Mesendoderm (in vitro differentiated cells): Measurements from ENCODE around the gene NDUFC2.

Experiments used
- DNase-seq: peaks from one replicate; pipeline ENCODE4 v3.0.0; 2013
- H2AK5ac ChIP-seq: 2 replicates; pipeline ENCODE4 v1.6.1; 2013; ENCODE audit warnings: low read length, inconsistent platforms
- H2BK120ac ChIP-seq: 2 replicates; pipeline ENCODE4 v1.6.1; 2013; ENCODE audit warnings: low read depth, mild to moderate bottlenecking, low read length, moderate library complexity, mixed read lengths
- H2BK15ac ChIP-seq: replicated peaks from 2 replicates; pipeline ENCODE4 v1.6.1; 2013; ENCODE audit warnings: low read depth, mild to moderate bottlenecking, moderate library complexity
- H2BK5ac ChIP-seq: 2 replicates; pipeline ENCODE4 v1.6.1; 2013; ENCODE audit warnings: low read length, inconsistent platforms
- H3K18ac ChIP-seq: 2 replicates; pipeline ENCODE4 v1.6.1; 2013; ENCODE audit warnings: mild to moderate bottlenecking, low read length, mixed read lengths
- H3K23ac ChIP-seq: one replicate; pipeline ENCODE4 v1.6.1; 2013; ENCODE audit warnings: low read length
- H3K27ac ChIP-seq: 2 replicates; pipeline ENCODE4 v1.5.1; 2013; ENCODE audit warnings: low read depth, mild to moderate bottlenecking, inconsistent platforms, low read length, moderate library complexity
- H3K27me3 ChIP-seq: 2 replicates; pipeline ENCODE4 v1.6.1; 2013; ENCODE audit warnings: low read length, control low read depth, mild to moderate bottlenecking, inconsistent platforms; ENCODE audit not compliant: insufficient read depth, poor library complexity
- H3K36me3 ChIP-seq: 2 replicates; pipeline ENCODE4 v1.6.1; 2013; ENCODE audit warnings: low read length, inconsistent platforms; ENCODE audit not compliant: control insufficient read depth, insufficient read depth
- H3K4ac ChIP-seq: one replicate; pipeline ENCODE4 v1.6.1; 2013; ENCODE audit warnings: low read depth, mild to moderate bottlenecking, low read length, moderate library complexity
- H3K4me1 ChIP-seq: 2 replicates; pipeline ENCODE4 v1.6.1; 2013; ENCODE audit warnings: low read depth, low read length, inconsistent platforms; ENCODE audit not compliant: control insufficient read depth
- H3K4me2 ChIP-seq: 2 replicates; pipeline ENCODE4 v1.6.1; 2013; ENCODE audit warnings: low read length
- H3K4me3 ChIP-seq: 2 replicates; pipeline ENCODE4 v1.5.1; 2013; ENCODE audit warnings: mild to moderate bottlenecking, low read length
- H3K56ac ChIP-seq: one replicate; pipeline ENCODE4 v1.6.1; 2013; ENCODE audit warnings: low read length
- H3K79me1 ChIP-seq: 2 replicates; pipeline ENCODE4 v1.6.1; 2013; ENCODE audit warnings: low read length, inconsistent platforms
- H3K79me2 ChIP-seq: 2 replicates; pipeline ENCODE4 v1.6.1; 2013; ENCODE audit warnings: mild to moderate bottlenecking, low read length; ENCODE audit not compliant: control insufficient read depth, insufficient read depth
- H3K9ac ChIP-seq: 2 replicates; pipeline ENCODE4 v1.6.1; 2013; ENCODE audit warnings: low read length, inconsistent platforms
- H4K5ac ChIP-seq: one replicate; pipeline ENCODE4 v1.6.1; 2013; ENCODE audit warnings: low read length
- H4K8ac ChIP-seq: one replicate; pipeline ENCODE4 v1.6.1; 2013; ENCODE audit warnings: low read depth, mild to moderate bottlenecking, control low read depth, low read length, moderate library complexity
- WGBS: extraction: QIAGEN DNeasy Blood & Tissue Kit; methylation state at CpG from one replicate; pipeline ENCODE4 v1.1.7; 2013; ENCODE audit warnings: low lambda C conversion rate, missing lambda C conversion rate; ENCODE audit not compliant: insufficient coverage; ENCODE audit errors: extremely low coverage; 5-methylcytosine and 5-hydroxymethylcytosine counted together

The NDUFC2 gene

GRCh38 chr11:78039919-78040671, 39.6 kb downstream of the NDUFC2 start:
- Histone ChIP-seq H3K23ac (no peak overlapping the region), H2BK120ac (no peak overlapping the region), H3K36me3 (no peaks in the 10 kb centered on the region), H4K8ac (no peak overlapping the region), H3K4me2 (no peak overlapping the region), H3K27ac (no peak overlapping the region), H3K27me3 (no peaks in the 10 kb centered on the region), H3K4ac (no peak overlapping the region), H3K9ac (no peak overlapping the region), H3K56ac (peak overlapping the region; percentile 39), H3K4me3 (no peak overlapping the region), H4K5ac (no peak overlapping the region), H3K18ac (no peak overlapping the region), H2BK5ac (no peak overlapping the region), H3K79me1 (no peaks in the 10 kb centered on the region), H3K79me2 (no peaks in the 10 kb centered on the region), H2BK15ac (no peak overlapping the region), H3K4me1 (no peaks in the 10 kb centered on the region), H2AK5ac (no peak overlapping the region)
- WGBS, result no CpG with 5 or more reads among the region's 7 CpGs
- no peak for DNase-seq

- Histone ChIP-seq H2AK5ac (no peak overlapping the region), H2BK15ac (no peak overlapping the region), H3K27me3 (no peaks in the 10 kb centered on the region), H4K8ac (no peak overlapping the region), H4K5ac (no peak overlapping the region), H3K79me1 (no peaks in the 10 kb centered on the region), H3K4ac (no peak overlapping the region), H3K36me3 (no peaks in the 10 kb centered on the region), H3K18ac (no peak overlapping the region), H3K23ac (no peak overlapping the region), H3K4me2 (no peak overlapping the region), H3K56ac (no peak overlapping the region), H3K4me3 (no peak overlapping the region), H3K4me1 (no peaks in the 10 kb centered on the region), H3K9ac (no peak overlapping the region), H3K27ac (no peak overlapping the region), H2BK5ac (no peak overlapping the region), H2BK120ac (no peak overlapping the region), H3K79me2 (no peaks in the 10 kb centered on the region)
- WGBS, result no CpG with 5 or more reads among the region's 4 CpGs
- DNase-seq, result no peak
Measured at GRCh38 chr11:78039391-78039918, 40.2 kb downstream of the NDUFC2 start.

DNA sequence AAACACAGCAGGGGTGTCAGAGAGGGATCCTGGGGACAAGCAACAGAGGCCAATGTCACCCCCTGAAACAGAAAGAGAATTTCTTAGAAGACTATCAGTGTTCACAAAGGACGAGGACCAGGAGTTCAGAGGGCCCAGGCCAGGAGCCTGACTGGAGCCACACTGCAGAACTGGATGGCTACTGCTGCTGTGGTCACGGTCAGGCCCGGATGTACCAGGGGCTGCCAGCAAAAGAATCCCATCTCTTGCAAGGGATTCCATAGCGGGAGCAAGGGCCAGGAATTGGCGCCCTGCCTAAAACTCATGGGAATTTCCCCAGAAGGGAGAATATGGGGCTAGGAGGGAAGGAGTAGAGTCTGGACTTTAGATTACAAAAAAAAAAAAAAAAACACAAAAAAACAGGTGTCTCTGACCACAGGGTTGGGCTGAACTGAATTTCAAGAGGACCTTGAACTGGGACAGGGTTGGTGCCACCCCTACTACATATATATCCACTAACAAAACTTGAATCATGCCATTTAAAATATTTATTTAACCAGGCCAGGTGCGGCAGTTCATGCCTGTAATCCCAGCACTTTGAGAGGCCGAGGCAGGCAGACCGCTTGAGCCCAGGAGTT, 40.9 kb downstream of the NDUFC2 start:
- Histone ChIP-seq H4K8ac (no peak overlapping the region), H3K4me2 (no peak overlapping the region), H3K27me3 (no peaks in the 10 kb centered on the region), H3K4me1 (no peaks in the 10 kb centered on the region), H3K4ac (no peak overlapping the region), H3K56ac (no peak overlapping the region), H2BK15ac (no peak overlapping the region), H3K18ac (no peak overlapping the region), H3K79me2 (no peaks in the 10 kb centered on the region), H3K4me3 (no peak overlapping the region), H3K36me3 (no peaks in the 10 kb centered on the region), H4K5ac (no peak overlapping the region), H3K27ac (no peak overlapping the region), H3K9ac (no peak overlapping the region), H3K79me1 (no peaks in the 10 kb centered on the region), H2BK120ac (no peak overlapping the region), H3K23ac (no peak overlapping the region), H2BK5ac (no peak overlapping the region), H2AK5ac (no peak overlapping the region)
- no peak for DNase-seq
- WGBS, result no CpG with 5 or more reads among the region's 8 CpGs

DNA sequence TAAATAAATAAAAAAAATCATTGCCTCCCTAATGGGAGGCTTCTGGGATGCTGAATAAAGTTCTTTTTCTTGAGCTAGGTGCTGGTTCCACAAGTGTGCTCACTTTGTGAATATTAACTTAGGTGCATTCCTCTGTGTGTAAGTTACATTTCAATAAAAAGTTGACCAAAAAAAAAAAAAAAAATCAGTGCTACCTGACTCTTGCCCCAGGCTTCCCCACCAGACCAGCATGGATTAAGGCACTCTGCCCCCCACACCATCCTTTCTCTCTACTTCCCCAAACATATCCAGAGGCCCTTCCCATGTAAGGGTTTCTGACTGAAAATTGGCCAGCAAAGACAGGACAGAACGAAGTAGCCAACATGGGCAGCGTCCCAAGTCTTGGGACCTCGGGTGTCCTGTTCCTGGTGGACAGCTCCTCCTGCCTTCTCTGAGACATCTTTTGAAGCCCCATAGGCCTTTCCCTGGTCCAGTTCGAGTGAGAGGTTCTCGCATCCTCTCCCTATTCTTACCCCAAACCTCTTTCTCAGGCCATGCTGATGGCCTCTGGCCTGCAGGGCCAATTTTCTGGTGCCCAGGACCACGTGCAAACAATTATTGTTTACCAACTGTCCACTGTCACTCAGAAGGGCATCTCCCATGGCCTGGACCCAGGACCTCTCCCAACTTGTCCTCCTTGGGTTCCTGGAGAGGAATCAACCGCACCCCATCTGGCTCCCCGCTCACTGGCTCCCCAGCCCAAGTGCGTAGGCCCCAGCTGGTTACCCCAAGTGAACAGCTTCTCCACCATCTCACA, 41.6 kb downstream of the NDUFC2 start:
- no CpG with 5 or more reads among the region's 9 CpGs for WGBS
- no peak overlapping the region for H2BK5ac ChIP-seq
- H3K9ac ChIP-seq, result no peak overlapping the region
- no peak overlapping the region for H2BK120ac ChIP-seq
- H3K27me3 ChIP-seq, result no peaks in the 10 kb centered on the region
- no peak overlapping the region for H2AK5ac ChIP-seq
- no peak overlapping the region for H3K56ac ChIP-seq
- H3K4ac ChIP-seq, result no peak overlapping the region
- H3K4me1 ChIP-seq, result no peaks in the 10 kb centered on the region
- no peak overlapping the region for H3K18ac ChIP-seq
- no peak overlapping the region for H3K4me3 ChIP-seq
- H3K79me2 ChIP-seq, result no peaks in the 10 kb centered on the region
- H3K79me1 ChIP-seq, result no peaks in the 10 kb centered on the region
- DNase-seq, result no peak
- H3K27ac ChIP-seq, result no peak overlapping the region
- no peak overlapping the region for H3K4me2 ChIP-seq
- H3K36me3 ChIP-seq, result no peaks in the 10 kb centered on the region
- no peak overlapping the region for H4K5ac ChIP-seq
- no peak overlapping the region for H2BK15ac ChIP-seq
- no peak overlapping the region for H4K8ac ChIP-seq
- H3K23ac ChIP-seq, result no peak overlapping the region

- H3K27ac ChIP-seq, result no peak overlapping the region
- H4K8ac ChIP-seq, result no peak overlapping the region
- no peak overlapping the region for H2BK5ac ChIP-seq
- H3K79me1 ChIP-seq, result no peaks in the 10 kb centered on the region
- no peak overlapping the region for H2BK15ac ChIP-seq
- H3K4me2 ChIP-seq, result no peak overlapping the region
- H3K18ac ChIP-seq, result no peak overlapping the region
- H3K4me1 ChIP-seq, result no peaks in the 10 kb centered on the region
- no peak overlapping the region for H3K23ac ChIP-seq
- H3K4ac ChIP-seq, result no peak overlapping the region
- no peaks in the 10 kb centered on the region for H3K79me2 ChIP-seq
- no peak overlapping the region for H2BK120ac ChIP-seq
- no peak for DNase-seq
- H3K4me3 ChIP-seq, result no peak overlapping the region
- H3K36me3 ChIP-seq, result no peaks in the 10 kb centered on the region
- no CpG with 5 or more reads among the region's 3 CpGs for WGBS
- no peak overlapping the region for H2AK5ac ChIP-seq
- no peaks in the 10 kb centered on the region for H3K27me3 ChIP-seq
- no peak overlapping the region for H3K9ac ChIP-seq
- H4K5ac ChIP-seq, result no peak overlapping the region
- no peak overlapping the region for H3K56ac ChIP-seq
Measured at GRCh38 chr11:78037056-78037455, 42.6 kb downstream of the NDUFC2 start.
